GM19324 (cell line): Measurements from ENCODE around the gene C19orf81.

Experiments used
- ATAC-seq: cut with Tn5 transposase; IDR thresholded peaks from one replicate; pipeline ENCODE4 v1.9.1; 2021; ENCODE audit warnings: mild to moderate bottlenecking, moderate library complexity; ENCODE audit not compliant: unreplicated experiment, low FRiP score

The C19orf81 gene

DNA sequence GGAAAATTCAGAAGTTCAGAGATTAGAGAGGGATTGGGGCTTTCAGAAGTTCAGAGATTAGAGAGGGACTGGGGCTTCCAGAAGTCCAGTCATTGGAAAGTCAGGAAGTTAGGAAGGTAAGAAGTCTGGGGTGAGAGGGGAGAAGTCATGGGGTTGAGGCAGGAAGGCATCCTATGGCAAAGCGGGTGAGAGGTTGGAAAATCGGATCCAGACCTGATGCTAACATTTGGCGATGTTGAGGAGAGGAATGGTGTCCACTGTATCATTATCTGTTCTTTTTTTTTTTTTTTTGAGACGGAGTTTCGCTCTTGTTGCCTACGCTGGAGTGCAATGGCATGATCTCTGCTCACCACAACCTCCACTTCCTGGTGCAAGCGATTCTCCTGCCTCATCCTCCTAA is 20.7 kb upstream of the C19orf81 start:
- ATAC-seq, result no peak

- no peak for ATAC-seq
Observed at GRCh38 chr19:50629194-50629593, 20.1 kb upstream of the C19orf81 start.

- ATAC-seq, result no peak
Observed at GRCh38 chr19:50629801-50630200, 19.4 kb upstream of the C19orf81 start.

GRCh38 chr19:50632151-50632835 is 17.0 kb upstream of the C19orf81 start:
- ATAC-seq, result no peak

- no peak for ATAC-seq
Observed at GRCh38 chr19:50633359-50633758, 15.9 kb upstream of the C19orf81 start.

GRCh38 chr19:50633973-50634372 is 15.3 kb upstream of the C19orf81 start:
- ATAC-seq, result no peak

GRCh38 chr19:50636317-50637085 is 12.7 kb upstream of the C19orf81 start:
- no peak for ATAC-seq

GRCh38 chr19:50638600-50638999 is 10.6 kb upstream of the C19orf81 start:
- no peak for ATAC-seq

GRCh38 chr19:50639121-50640112 is 9.8 kb upstream of the C19orf81 start, which contains the start of gene SYT3:
SYT3 (minus strand) TSS chr19:50639881; CDS start chr19:50637411, 2,470 bp downstream.
- no peak for ATAC-seq

DNA sequence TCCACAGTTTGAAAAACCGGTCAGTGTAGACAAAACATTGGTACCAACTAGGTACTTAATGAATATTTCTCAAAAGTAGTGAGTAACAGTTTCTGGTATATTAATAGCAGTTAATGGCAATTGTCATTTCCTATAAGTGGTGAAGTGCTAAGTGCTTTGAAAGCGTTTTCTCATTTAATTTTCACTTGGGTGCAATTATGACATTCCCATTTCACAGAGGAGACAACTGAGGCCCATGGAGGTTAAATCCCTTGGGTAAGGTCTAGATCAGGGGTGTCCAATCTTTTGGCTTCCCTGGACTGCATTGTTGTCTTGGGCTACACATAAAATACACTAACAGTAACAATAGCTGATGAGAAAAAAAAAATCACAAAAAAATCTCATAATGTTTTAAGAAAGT is 8.9 kb upstream of the C19orf81 start:
- ATAC-seq, result no peak

GRCh38 chr19:50644315-50644915 is 4.8 kb upstream of the C19orf81 start:
- ATAC-seq, result no peak

GRCh38 chr19:50645107-50645506 is 4.1 kb upstream of the C19orf81 start:
- no peak for ATAC-seq

DNA sequence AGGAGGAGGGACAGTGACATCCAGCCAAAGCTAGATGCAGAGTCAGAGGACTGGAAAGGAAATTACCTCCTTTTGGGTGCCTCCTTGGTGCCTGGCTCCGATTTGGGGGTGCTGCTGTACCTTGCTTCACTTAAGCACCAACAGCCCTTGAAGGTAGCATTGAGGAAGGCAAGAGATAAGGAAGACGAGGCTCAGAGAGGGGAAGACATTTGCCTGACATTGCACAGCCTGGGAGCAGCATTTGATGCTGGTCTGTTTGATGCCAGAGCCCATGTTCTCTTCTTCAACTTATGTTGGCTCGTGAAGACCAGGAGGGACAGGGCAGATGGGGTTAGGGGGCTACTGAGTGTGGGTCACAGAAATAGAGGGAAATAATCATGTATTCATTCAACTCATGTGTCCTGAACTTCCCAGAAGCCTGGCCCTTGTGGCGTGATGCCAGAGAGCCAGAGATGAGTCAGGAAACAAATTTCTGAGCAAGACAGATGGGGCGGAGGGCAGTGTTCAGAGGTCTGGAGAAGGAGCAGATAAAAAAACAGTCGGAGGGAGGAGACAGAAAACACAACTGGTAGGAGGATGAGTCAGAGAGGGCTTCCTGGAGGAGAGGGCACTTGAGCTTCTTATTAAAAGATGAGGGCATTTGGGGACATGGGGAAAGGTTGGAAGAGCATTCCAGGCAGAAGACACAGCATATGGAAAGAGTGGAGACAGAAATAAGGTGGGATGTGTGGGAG is 3.0 kb upstream of the C19orf81 start:
- no peak for ATAC-seq

GRCh38 chr19:50647879-50648615 is 1.2 kb upstream of the C19orf81 start:
- ATAC-seq, result no peak

DNA sequence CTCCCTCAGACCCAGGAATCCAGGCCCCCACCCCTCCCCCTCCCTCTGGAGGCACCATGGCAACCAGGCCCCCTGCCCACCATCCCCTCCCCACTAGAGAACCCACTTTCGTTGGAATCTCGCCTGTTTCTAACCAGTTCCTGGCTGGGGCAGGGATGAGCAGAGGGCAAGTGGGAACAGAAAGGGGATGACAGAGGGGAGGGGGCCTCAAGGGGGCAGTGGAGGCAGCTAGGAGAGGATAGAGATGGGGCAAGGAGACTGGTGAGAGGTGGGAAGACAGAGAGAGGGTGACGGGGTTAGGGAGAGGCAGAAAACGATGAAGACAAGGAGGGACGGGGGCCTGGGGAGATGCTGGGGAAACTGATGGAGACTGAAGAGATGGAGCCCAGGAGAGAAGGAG is 586 bp upstream of the C19orf81 start:
- ATAC-seq, result no peak

DNA sequence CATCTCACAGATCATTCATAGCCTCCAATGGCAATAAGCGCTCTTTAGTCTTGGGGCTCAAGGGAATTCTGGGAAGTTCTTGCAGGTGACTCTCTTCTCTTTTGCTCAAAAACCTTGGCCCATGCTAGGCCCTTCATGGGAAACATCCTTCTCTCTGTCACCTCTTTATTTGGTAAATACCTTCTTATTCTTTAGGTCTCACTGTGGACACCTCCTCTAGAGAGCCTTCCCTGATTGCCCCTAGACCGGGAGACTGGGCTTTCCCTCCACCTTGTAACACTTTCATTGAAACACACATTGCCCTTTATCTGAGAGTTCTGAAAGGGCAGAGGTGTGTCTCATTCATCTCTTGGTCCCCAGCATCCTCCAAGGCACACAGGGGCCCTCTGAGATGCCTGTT is 1.9 kb downstream of the C19orf81 start:
- no peak for ATAC-seq

- ATAC-seq, result no peak
Observed at GRCh38 chr19:50652722-50653121, 3.5 kb downstream of the C19orf81 start.

GRCh38 chr19:50654882-50655281 is 5.6 kb downstream of the C19orf81 start:
- ATAC-seq, result no peak

GRCh38 chr19:50657222-50657669 is 8.0 kb downstream of the C19orf81 start:
- ATAC-seq, result no peak
